CD4-positive, alpha-beta T cell treated with Interleukin-2 at 100 ng/mL for 4 hours (primary cell): ENCODE measurements around the gene ARHGEF2.

Experiments used
- DNase-seq: peaks from one replicate; pipeline ENCODE4 v3.0.0-alpha.2; 2020; ENCODE audit warnings: low spot score

Gene ARHGEF2

GRCh38 chr1:155978325-155978972, at the start of gene ARHGEF2:
Gene ARHGEF2 (minus strand): TSS chr1:155978547. CDS start chr1:155978427, 120 bp downstream.
- peak; percentile 70 for DNase-seq

DNA sequence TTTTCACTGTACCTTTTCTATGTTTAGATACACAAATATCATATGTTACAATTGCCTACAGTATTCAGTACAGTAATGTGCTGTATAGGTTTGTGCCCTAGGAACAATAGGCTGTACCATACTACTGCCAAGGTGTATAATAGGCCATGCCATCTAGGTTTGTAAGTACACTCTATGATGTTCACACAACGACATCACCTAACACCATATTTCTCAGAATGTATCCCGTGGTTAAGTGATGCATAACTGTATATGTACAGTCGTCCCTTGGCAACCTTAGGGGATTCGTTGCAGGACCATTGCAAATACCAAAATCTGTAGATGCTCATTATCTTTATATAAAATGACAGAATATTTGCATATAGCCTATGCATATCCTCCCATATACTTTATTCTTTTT, 48.2 kb upstream of the ARHGEF2 start:
- no peak for DNase-seq

GRCh38 chr1:156025876-156026275, 47.5 kb upstream of the ARHGEF2 start:
- peak; percentile 6 for DNase-seq

- DNase-seq: no peak
These were observed 46.5 kb upstream of the ARHGEF2 start for GRCh38 chr1:156024801-156025200.

DNA sequence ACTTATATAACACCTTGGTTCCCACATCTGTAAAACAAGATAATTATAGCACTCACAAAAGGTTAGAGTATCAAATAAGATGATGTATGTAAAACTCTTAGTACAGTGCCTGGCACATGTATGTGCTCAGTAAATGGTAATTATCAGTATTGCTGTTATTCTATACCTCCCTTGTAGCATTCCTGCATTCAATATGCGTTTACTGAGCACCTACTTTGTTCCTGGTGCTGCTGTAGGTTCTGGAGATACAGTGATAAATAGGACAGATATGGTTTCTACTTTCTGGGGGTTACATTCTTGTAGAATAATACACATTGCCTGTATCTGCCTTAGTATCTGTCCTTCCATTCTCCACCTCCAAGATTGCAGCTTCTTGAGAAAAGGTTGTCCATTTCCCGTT, 43.6 kb upstream of the ARHGEF2 start:
- DNase-seq: no peak

DNA sequence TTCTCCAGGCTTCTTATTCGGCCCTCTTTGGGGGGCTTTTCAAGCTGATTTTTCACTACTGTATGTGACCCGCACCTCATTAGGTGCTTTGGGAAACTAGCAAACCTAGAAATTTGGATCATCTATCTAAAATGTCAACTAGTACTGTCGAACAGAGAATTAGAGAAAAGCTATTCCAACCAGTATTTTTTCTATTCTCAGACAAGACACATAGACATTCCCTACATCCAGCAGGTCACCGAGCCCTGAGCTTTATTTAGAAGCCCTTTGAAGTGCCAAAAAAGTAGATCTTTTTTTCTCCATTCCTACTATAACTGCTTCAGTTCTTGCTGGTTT, 42.7 kb upstream of the ARHGEF2 start:
- DNase-seq: no peak

- DNase-seq: peak; percentile 88
These were observed 42.1 kb upstream of the ARHGEF2 start, which contains the start of gene SSR2 for GRCh38 chr1:156020293-156021092. Gene SSR2 (minus strand): TSS chr1:156020951. CDS start chr1:156020167, 784 bp downstream.

GRCh38 chr1:156019946-156020292, 41.6 kb upstream of the ARHGEF2 start:
- DNase-seq: no peak

- DNase-seq: no peak
These were observed 36.5 kb upstream of the ARHGEF2 start for GRCh38 chr1:156014829-156015228.

DNA sequence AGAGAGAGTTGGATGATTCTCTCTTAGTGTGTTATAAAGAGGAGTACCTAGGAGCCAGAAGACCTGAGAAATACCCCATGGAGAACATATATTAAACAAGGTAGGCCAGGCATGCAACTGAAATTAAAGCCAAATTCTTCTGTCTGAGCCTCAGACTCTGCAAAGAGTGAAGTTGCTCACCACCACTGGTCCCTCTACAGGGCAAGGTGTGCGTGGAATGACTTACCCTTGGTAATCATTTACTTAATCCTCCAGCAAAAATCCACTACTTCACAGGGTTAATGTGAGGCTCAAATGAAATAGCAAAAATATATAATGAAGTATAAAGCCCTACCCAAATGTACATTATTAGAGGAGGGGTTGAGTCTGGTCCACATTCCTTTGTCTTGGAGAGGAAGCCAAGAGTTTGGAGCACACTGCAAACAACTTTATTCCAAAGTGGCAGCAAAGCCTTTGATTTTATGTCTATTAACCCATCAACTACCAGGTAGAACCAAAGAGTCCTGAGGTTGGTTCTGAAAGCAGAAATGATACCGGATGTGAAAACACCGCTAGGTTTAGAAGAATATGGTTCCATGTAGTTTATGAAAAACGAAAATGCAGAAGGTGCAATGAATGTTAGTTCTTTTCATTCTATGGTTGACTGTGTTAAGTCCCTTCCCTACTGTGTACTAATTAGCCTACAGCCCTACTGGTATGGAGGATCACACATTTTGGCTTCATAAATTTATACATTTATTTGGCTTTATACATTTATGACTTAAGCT, 33.9 kb upstream of the ARHGEF2 start:
- no peak for DNase-seq

- no peak for DNase-seq
These were observed 31.1 kb upstream of the ARHGEF2 start for GRCh38 chr1:156009404-156009803.

DNA sequence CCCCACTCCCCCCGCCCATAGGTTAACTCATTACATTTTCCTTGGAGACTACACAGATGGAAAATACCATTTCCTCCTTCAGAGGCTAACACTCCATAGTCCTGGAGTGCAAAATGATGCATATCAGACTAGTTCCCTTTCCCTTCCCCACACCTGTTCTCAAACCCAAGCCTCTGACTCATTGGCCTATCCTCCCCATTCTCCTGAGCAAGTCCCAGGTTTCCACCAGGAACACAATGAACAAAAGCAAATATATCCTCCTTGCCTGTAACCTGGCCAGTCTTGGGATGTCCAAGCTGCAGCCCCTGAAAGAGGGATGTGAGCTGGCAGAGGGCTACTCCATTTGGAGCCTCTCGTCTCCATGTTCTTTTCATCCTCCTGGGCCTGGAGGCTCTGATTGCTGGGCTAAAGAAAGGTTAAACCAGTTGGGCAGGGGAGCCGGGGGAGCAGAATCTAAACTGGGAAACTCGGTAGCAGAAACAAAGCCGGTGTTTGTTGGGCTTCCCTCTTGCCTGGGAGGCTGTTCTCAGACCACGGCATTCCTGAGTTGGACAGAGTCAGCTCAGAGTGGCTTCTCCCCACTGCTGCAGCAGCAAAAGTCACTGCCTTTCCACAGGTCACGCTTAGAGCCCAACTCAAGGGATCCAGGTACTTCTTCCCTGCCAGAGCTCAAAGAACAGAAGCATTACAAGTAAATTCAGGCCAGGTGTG, 28.5 kb upstream of the ARHGEF2 start:
- no peak for DNase-seq

GRCh38 chr1:156004843-156005584, 26.7 kb upstream of the ARHGEF2 start:
- DNase-seq: peak; percentile 40

GRCh38 chr1:156003923-156004188, 25.5 kb upstream of the ARHGEF2 start:
- no peak for DNase-seq

GRCh38 chr1:156002188-156002911, 24.0 kb upstream of the ARHGEF2 start:
- no peak for DNase-seq

GRCh38 chr1:156001662-156002171, 23.4 kb upstream of the ARHGEF2 start:
- no peak for DNase-seq

DNA sequence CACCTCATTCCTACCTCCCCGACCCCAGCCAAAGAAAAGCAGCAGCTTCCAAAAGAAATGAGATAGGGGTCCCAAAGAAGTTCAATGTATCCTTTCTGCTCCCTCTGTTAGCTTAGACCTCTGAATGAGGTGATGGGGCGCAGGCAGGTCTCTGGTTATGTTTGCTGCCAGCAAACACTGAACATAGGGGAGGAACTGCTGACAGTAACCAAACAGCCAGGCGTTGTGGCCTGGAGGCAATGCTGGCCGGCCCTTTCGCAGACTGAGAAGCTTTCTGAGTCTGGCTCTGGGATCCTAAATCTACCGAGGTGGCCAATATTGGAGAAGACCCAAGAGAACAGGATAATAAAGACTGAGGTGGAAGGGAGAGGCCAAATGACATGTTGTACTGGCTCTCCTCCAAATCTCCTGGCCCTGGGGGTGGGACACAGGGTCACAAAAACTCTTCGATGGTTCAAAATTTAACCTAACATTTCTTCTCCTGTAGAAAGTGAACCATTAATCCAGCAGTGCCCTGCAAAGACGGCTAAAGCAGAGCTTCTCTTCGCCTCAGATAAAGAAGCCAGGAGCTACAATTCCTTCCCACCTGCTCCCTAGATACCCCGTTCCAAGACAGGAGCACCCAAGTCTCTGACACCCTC, 22.8 kb upstream of the ARHGEF2 start:
- no peak for DNase-seq

DNA sequence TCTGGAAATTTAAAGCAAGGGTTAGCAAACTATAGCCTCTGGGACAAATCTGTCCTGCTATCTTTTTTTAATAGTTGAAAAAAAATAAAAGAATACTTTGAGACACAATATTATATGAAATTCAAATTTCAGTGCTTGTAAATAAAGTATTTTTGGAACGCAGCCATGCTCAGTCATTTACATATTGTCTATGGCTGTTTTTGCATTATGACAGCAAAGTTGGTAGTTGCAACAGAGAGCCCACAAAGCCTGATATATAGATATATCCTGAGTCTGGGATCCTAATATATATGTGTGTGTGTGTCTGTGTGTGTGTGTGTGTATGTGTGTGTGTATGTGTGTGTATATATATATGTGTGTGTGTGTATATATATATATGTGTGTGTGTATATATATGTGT, 21.6 kb upstream of the ARHGEF2 start:
- no peak for DNase-seq

DNA sequence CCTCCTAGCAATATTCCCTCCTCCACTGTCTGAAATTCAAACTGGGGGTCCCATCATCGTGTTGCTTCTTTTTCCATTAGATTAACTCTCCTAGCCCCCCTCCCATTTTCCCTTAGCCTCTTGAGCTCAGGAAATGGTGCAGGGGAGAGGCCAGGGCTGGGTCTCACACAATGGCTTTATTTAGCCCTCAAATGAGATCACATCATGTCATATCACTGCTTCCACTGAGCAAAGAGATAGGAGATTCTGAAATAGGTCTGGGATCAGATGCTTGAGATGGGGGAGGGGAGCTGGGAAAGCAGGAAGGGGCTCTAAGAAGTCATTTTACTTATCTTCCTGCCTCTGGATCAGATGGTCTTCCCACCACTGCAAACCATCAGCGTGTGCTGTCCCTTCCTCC, 17.8 kb upstream of the ARHGEF2 start:
- no peak for DNase-seq

- no peak for DNase-seq
These were observed 15.2 kb upstream of the ARHGEF2 start for GRCh38 chr1:155993595-155993994.
